ENCODE data around the gene MAGEE2.
"Not testable (repeated sequence)": the region's sequence is repeated elsewhere in the genome, so short reads cannot be mapped to it uniquely, and the experiment has no call there.

The MAGEE2 gene
- 0 reads per million in 2 experiments for total RNA-seq

- DNase-seq (ENCODE audit: low read depth) = no peak
Observed at GRCh38 chrX:75784680-75785491, at the start of gene MAGEE2. Gene MAGEE2 (minus strand): TSS chrX:75785254. CDS start chrX:75785051, 203 bp downstream.

GRCh38 chrX:75786290-75786689, 1.2 kb upstream of the MAGEE2 start:
- no peak for DNase-seq (ENCODE audit: low read depth)

- no peak for DNase-seq (ENCODE audit: low read depth)
Observed at GRCh38 chrX:75781611-75782010, 3.4 kb downstream of the MAGEE2 start.

- not testable (repeated sequence) for DNase-seq (ENCODE audit: low read depth)
Observed at GRCh38 chrX:75768063-75768462, 17.0 kb downstream of the MAGEE2 start.

- DNase-seq (ENCODE audit: low read depth) = no peak
Observed at GRCh38 chrX:75748431-75748830, 36.6 kb downstream of the MAGEE2 start.

- no peak for DNase-seq (ENCODE audit: low read depth)
Observed at GRCh38 chrX:75746891-75747639, 38.0 kb downstream of the MAGEE2 start.

Measured in T follicular helper cell (primary cell).